GM18520 (cell line): ENCODE data around the gene RIT1.
"Not testable (repeated sequence)": the region's sequence is repeated elsewhere in the genome, so short reads cannot be mapped to it uniquely, and the experiment has no call there.

ENCODE experiments used
- ATAC-seq: cut with Tn5 transposase; IDR thresholded peaks from one replicate; pipeline ENCODE4 v1.9.1; 2021; ENCODE audit not compliant: unreplicated experiment

RIT1 gene

DNA sequence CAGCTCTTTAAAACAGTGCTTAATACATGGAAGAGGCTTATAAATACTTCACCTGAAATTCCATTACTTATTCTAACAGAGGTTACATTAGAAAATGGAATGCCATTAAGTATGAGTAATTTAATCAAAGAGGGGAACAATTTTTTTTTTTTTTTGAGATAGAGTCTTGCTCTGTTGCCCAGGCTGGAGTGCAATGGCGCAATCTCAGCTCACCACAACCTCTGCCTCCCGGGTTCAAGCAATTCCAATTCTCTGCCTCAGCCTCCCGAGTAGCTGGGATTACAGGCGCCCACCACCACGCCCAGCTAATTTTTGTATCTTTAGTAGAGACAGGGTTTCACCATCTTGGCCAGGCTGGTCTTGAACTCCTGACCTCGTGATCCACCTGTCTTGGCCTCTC lies 15.5 kb downstream of the RIT1 start:
- ATAC-seq = not testable (repeated sequence)

- no peak for ATAC-seq
These were observed 17.6 kb downstream of the RIT1 start for GRCh38 chr1:155893389-155894142.

DNA sequence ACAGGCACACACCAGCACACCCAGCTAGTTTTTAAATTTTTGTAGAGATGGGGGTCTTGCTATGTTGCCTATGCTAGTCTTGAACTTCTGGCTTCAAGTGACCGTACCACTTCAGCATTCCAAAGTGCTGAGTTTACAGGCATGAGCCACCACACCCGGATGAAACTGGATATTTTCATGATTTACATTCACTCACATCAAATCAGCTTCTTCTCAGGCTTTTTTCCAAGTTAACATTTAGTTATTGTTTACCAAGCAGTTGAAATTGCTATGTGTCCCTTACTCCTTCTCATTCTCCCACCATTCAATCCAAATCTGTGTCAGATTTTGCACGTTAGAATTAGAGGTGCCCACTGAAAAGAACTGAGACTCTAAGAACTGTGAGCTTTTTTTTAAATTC lies 18.4 kb downstream of the RIT1 start:
- no peak for ATAC-seq

DNA sequence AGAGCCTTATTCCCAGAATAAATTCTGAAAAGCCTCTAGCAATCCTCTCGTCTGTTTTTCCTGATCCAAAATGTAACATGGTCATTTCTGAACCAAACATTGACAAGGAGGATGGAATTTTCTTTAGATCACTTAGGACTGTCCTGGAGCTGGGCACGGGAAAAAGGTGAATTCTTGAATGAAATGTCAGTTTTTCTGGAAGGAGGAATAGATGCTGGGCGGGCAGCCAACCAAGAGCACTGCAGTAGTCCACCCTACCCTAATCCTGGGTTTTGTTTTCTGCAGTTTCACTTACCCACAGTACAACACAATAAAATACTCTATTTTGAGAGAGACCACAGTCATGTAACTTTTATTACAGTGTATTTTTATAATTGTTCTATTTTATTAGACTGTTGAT lies 20.9 kb downstream of the RIT1 start:
- no peak for ATAC-seq

DNA sequence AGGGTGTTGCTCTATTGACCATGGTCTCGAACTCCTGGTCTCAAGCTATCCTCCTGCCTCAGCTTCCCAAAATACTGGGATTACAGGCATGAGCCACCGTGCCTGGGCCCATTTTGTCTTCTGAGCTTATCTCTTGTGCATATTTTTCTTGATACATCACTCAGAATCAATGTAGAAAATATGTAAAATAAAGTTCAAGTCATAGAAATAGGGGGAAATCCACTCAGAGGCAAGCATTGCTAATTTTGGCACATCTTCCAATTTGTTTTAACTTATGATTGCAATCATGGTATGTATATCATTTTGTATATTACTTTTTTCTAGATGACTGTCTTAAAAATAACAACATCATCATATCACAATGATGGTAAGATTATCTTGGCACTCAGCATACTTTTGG lies 21.6 kb downstream of the RIT1 start:
- no peak for ATAC-seq

- no peak for ATAC-seq
These were observed 22.7 kb downstream of the RIT1 start for GRCh38 chr1:155888481-155888880.

- no peak for ATAC-seq
These were observed 26.2 kb downstream of the RIT1 start for GRCh38 chr1:155884982-155885381.

GRCh38 chr1:155884031-155884960 lies 26.9 kb downstream of the RIT1 start:
- ATAC-seq = no peak

- no peak for ATAC-seq
These were observed 28.4 kb downstream of the RIT1 start for GRCh38 chr1:155882766-155883165.

DNA sequence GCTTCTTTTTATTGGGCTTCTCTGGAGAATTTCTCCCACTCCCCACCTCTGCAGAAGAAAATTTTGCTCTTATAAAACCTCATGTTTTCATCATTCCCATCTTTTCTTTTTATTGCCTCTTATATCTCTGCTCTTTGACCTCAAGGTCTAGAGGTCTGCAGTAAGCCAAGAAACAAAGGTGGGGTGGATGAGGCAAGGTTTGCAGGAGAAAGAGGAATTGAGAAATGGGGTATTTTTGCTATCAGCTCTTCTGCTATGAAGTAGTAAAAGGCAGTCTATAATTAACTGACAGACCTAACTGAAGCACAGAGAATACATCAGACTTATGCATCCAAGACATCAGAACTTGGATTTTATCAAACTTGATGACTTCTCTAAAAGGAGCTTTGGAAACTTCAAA lies 28.9 kb downstream of the RIT1 start:
- ATAC-seq = no peak

DNA sequence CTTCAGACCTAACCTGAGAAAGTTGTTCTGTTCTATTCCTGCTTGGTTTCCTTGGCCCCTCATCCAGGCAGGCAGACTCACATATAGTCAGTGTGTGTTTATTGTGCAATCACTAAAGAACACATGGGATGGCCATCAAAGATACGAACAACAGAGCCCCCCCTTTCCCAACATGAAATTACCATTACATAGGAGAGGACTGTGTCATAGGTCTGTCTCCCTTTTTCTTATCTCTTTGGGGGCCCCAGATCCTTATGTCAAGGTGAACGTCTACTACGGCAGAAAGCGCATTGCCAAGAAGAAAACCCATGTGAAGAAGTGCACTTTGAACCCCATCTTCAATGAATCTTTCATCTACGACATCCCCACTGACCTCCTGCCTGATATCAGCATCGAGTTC lies 30.2 kb downstream of the RIT1 start:
- ATAC-seq = no peak

DNA sequence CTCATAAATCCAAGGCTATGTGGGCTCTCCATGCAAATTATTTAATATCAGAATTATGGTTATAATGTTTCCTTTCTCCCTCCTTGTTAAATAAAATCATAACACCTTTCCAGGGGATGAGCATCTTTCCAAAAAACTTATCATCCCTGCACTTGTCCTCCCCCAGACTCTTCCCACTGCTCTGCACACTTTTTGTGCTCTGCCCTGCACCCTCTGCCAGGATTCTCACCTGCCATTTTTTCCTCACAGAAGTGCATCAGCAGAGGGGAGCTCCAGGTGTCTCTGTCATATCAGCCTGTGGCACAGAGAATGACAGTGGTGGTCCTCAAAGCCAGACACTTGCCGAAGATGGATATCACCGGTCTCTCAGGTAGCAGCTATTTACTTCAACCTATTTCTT lies 30.9 kb downstream of the RIT1 start:
- no peak for ATAC-seq

- no peak for ATAC-seq
These were observed 33.2 kb downstream of the RIT1 start for GRCh38 chr1:155877945-155878344.

DNA sequence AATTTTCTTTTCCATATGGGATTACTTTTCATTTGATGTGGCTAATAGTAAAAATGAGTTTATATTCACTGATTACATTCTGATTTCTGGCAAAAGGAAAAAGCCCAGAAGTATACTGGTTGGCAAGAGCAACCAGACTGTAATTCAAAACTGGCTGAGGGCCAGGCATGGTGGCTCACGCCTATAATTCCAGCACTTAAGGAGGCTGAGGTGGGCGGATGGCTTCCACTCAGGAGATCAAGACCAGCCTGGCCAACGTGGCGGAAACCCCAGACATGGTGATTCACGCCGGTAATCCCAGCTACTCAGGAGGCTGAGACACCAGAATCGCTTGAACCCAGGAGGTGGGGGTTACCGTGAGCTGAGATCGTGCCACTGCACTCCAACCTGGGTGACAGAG lies 37.3 kb downstream of the RIT1 start:
- no peak for ATAC-seq

DNA sequence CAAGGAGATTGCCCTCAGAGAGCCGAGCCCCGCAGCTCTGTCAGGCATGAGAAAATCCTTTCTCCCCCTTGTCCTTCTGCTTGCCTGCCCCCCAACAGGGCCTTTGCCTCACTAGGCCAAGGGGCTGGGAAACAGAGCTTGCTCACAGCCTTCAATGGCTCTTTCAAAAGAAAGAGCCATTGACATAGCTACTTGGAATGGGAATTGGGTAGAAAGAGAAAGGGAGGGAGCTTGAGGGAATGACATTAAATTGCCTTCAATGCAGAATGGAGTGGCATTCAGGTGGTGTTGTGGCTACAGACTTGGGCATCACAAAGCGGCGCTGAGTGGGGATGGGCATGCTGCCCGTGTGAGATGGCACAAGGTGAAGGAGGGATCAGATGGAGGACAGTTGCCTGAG lies 38.6 kb downstream of the RIT1 start:
- ATAC-seq = no peak

GRCh38 chr1:155871390-155871789 lies 39.8 kb downstream of the RIT1 start:
- ATAC-seq = no peak

DNA sequence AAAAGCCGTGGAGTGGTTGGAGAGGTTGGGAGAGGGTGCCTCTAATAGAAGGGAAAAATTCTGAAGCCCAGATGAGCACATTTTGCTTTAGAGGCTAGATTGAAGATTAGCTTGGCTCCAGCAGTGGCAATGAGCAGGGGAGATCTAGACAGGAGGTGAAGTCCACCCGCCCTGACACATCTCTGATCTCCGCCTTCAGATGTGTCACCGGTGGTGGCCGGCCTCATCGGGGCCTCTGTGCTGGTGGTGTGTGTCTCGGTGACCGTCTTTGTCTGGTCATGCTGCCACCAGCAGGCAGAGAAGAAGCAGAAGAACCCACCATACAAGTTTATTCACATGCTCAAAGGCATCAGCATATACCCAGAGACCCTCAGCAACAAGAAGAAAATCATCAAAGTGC lies 43.4 kb downstream of the RIT1 start:
- ATAC-seq = no peak

DNA sequence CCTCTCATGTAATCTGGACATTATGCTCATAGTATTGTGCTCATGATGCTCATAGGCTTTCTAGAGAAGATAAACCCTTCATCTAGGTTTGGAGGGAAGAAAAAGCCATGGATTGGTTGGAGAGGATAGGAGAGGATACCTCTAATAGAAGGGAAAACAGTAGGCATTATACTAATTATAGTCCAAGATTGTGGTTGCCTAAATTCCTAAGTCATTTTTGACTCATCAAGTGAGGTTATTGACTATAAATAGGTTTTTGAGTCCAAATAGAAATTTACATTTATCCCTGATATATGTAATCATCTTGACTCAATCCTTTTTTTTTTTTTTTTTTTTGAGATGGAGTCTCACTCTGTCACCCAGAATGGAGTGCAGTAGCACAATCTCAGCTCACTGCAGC lies 46.8 kb downstream of the RIT1 start:
- no peak for ATAC-seq

DNA sequence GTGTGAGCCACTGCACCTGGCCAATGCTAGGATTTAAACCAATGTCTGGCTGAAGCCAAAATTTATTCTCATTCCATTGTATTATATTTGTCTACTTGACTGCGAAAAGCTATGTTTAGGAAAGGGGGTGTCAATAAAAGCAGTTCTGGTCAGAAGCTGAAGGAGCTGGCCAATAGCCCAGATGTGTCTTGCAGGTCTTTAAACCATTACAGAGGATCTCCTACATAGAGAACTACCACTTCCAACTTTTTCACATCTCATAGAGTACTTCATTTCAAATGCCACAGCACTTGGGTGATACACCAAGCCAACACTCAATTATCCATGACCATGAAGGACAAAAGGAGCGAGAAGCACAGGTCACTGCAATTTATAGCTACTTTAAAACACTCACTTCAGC lies 49.3 kb downstream of the RIT1 start:
- no peak for ATAC-seq

- no peak for ATAC-seq
These were observed 50.1 kb downstream of the RIT1 start for GRCh38 chr1:155860970-155861510.

DNA sequence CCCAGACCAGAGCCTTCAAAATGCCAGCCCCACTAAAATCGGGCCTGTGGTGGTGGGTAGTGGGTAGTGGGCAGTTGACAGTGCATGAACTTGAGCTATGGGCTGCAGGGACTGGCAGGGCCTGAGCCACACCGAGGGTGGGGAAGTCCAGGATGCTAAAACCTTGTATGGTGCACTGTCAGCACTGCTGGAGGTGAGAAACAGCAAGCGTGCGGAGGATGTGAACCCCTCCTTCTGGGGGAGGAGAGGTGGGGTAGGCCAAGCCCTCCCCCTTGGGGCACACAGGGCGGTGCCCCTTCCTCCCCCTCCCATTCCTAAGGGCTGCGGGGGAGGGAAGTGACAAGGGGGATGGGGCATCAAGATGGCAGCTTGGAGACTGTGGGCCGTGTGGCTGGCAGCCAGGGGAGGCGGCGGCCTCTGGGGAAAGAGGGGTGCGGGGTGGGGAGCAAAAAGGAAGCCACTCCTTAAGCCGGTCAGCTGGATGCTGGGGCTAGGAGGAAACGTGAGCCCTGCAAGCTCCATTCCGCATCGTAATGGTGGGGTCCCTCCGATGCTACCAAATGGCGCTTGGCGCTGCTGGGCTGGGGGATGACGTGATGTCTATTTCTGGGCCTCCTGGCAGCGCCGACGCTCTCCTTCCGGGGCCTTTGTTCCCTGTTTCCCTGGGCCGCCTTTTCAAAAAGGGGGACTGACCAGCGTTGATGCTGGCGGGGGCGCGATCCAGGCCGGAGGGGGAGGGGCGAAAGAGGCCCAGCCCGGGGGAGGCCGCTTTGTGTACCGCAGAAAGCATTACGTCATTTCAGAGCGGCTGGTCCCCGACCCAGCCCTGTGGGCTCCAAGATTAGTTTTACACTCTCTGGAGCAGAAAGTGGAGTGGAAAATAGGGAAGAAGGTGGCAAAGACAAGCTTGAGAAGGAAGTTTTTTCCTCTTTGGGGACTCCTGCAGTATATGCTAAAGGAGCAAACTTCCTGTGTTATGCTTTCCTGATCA lies 51.0 kb downstream of the RIT1 start:
- ATAC-seq = no peak
